ENCODE data around the gene CALHM3.
A peak's percentile ranks its signal among the peaks of the same experiment; 100 is the strongest.
"Not testable (repeated sequence)": the region's sequence is repeated elsewhere in the genome, so short reads cannot be mapped to it uniquely, and the experiment has no call there.

CALHM3 gene

GRCh38 chr10:103501186-103501585 is 22.1 kb upstream of the CALHM3 start:
- no peak for DNase-seq

GRCh38 chr10:103500481-103500880 is 21.4 kb upstream of the CALHM3 start:
- DNase-seq, result no peak

- no peak for DNase-seq
Measured at GRCh38 chr10:103499881-103500280, 20.8 kb upstream of the CALHM3 start.

GRCh38 chr10:103498936-103499638 is 20.0 kb upstream of the CALHM3 start:
- no peak for DNase-seq

GRCh38 chr10:103497161-103497915 is 18.3 kb upstream of the CALHM3 start:
- no peak for DNase-seq

GRCh38 chr10:103495321-103495720 is 16.3 kb upstream of the CALHM3 start:
- no peak for DNase-seq

- DNase-seq, result no peak
Measured at GRCh38 chr10:103493916-103494877, 15.2 kb upstream of the CALHM3 start.

GRCh38 chr10:103493362-103493915 is 14.4 kb upstream of the CALHM3 start, which contains the start of gene NEURL1:
Gene NEURL1, plus strand, starts transcription at chr10:103493705. Its CDS starts 683 bp downstream, at chr10:103494388.
- DNase-seq, result no peak

GRCh38 chr10:103492655-103493261 is 13.7 kb upstream of the CALHM3 start:
- no peak for DNase-seq

GRCh38 chr10:103491729-103492364 is 12.8 kb upstream of the CALHM3 start:
- no peak for DNase-seq

GRCh38 chr10:103490986-103491314 is 11.9 kb upstream of the CALHM3 start:
- DNase-seq, result no peak

GRCh38 chr10:103487410-103487708 is 8.3 kb upstream of the CALHM3 start:
- no peak for DNase-seq

- not testable (repeated sequence) for DNase-seq
Measured at GRCh38 chr10:103486635-103487409, 7.8 kb upstream of the CALHM3 start.

GRCh38 chr10:103481974-103482531 is 3.0 kb upstream of the CALHM3 start:
- peak; percentile 41 for DNase-seq

- DNase-seq, result no peak
Measured at GRCh38 chr10:103480521-103480920, 1.5 kb upstream of the CALHM3 start.

- DNase-seq, result no peak
Measured at GRCh38 chr10:103478671-103479070, 369 bp downstream of the CALHM3 start.

GRCh38 chr10:103476046-103476768 is 2.8 kb downstream of the CALHM3 start:
- DNase-seq, result no peak

- DNase-seq, result no peak
Measured at GRCh38 chr10:103475437-103475836, 3.6 kb downstream of the CALHM3 start.

- no peak for DNase-seq
Measured at GRCh38 chr10:103474077-103474476, 5.0 kb downstream of the CALHM3 start.

GRCh38 chr10:103473261-103473671 is 5.8 kb downstream of the CALHM3 start:
- no peak for DNase-seq
